Dendritic cell treated with granulocyte-macrophage colony-stimulating factor and Interleukin-4, amounts not matched to agents 40 ng/mL and 50 ng/mL, for 4 days (primary cell): ENCODE results near the gene EXOC4.

Experiments
- H3K27ac Mint-ChIP-seq: one replicate; pipeline ENCODE4 v1.8.0; 2022; ENCODE audit warnings: mild to moderate bottlenecking, mixed read lengths
- H3K27me3 Mint-ChIP-seq: one replicate; pipeline ENCODE4 v1.8.0; 2022; ENCODE audit warnings: mild to moderate bottlenecking, mixed read lengths
- H3K36me3 Mint-ChIP-seq: one replicate; pipeline ENCODE4 v1.8.0; 2022; ENCODE audit warnings: low read depth, mixed read lengths
- H3K4me1 Mint-ChIP-seq: one replicate; pipeline ENCODE4 v1.8.0; 2022; ENCODE audit warnings: low read depth, mixed read lengths
- H3K4me3 Mint-ChIP-seq: one replicate; pipeline ENCODE4 v1.8.0; 2022; ENCODE audit warnings: mild to moderate bottlenecking, moderate library complexity, mixed read lengths
- H3K9me3 Mint-ChIP-seq: one replicate; pipeline ENCODE4 v1.8.0; 2022; ENCODE audit warnings: mixed read lengths
- intact Hi-C: fragments of 100-400 bp; cut with micrococcal nuclease; formaldehyde crosslinking; loops from one replicate; pipeline ENCODE4 v1.15.0; 2022

EXOC4 gene

DNA sequence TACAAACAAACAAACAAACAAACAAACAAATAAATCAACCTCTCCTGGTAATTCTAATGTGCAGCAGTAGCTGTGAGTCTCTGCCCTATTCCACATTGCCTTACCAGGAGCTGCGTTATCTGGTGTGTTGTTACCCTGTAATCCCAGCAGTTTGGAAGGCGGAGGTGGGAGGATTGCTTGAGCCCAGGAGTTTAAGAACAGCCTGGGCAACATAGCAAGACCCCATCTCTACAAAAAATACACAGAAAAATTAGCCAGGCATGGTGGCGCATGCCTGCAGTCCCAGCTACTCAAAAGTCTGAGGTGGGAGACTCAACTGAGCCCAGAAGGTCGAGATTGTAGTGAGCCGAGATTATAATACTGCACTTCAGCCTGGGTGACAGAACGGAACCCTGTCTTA is 192.7 kb downstream of the EXOC4 start:
- H3K36me3 Mint-ChIP-seq: no peaks in the 10 kb centered on the region
- no peaks in the 10 kb centered on the region for H3K27me3 Mint-ChIP-seq

DNA sequence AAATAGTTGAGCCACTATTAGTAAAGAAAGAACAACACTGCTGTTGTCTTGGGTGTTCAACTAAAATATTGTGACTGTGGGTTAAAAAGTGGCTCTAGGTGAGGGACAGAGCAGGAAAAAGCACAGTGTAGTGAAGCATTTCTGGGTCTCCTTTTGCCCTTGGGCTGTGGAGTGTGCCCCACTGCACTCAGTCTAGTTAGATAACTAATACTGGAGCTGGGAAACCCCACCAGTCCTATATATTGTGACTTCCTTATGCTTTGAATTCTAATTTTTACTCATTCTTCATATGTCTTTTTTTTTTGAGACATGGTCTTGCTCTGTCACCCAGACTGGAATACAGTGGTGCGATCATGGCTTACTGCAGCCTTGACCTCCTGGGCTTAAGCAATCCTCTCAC is 195.1 kb downstream of the EXOC4 start:
- H3K9me3 Mint-ChIP-seq: no peaks in the 10 kb centered on the region
- no peaks in the 10 kb centered on the region for H3K27me3 Mint-ChIP-seq
- H3K27ac Mint-ChIP-seq: no peak overlapping the region
- H3K36me3 Mint-ChIP-seq: no peaks in the 10 kb centered on the region
- intact Hi-C loops: no loop called here
- peaks cover 32% of the 10 kb centered on the region for H3K4me1 Mint-ChIP-seq
- H3K4me3 Mint-ChIP-seq: no peak overlapping the region

More for the DNA sequence above, 192.7 kb downstream of the EXOC4 start:
- H3K27ac Mint-ChIP-seq: no peak overlapping the region
- no peaks in the 10 kb centered on the region for H3K9me3 Mint-ChIP-seq
- H3K4me3 Mint-ChIP-seq: no peak overlapping the region
- intact Hi-C loops: no loop called here
- H3K4me1 Mint-ChIP-seq: peaks cover 16% of the 10 kb centered on the region

DNA sequence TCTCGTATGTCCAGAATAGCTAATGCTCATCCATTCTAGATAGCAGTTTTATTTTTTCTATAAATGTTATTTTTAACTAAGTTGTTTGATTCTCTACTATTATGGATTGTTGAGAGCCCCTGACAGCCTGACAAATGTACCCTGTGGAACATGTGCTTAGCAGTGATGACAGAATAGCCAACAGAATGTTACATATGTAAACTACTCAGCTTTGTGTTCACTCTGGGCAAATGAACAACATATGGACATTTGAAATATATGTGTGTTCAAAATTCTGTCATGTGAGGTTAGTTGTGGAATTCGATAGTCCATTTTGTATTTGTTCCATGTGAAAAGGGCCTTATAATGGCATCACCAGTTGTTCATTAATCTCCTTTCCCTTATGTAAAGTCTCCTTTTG is 199.7 kb downstream of the EXOC4 start:
- intact Hi-C loops: no loop called here
- H3K4me1 Mint-ChIP-seq: peaks cover 32% of the 10 kb centered on the region
- H3K4me3 Mint-ChIP-seq: no peak overlapping the region
- H3K36me3 Mint-ChIP-seq: no peaks in the 10 kb centered on the region
- no peaks in the 10 kb centered on the region for H3K9me3 Mint-ChIP-seq
- no peak overlapping the region for H3K27ac Mint-ChIP-seq
- no peaks in the 10 kb centered on the region for H3K27me3 Mint-ChIP-seq

DNA sequence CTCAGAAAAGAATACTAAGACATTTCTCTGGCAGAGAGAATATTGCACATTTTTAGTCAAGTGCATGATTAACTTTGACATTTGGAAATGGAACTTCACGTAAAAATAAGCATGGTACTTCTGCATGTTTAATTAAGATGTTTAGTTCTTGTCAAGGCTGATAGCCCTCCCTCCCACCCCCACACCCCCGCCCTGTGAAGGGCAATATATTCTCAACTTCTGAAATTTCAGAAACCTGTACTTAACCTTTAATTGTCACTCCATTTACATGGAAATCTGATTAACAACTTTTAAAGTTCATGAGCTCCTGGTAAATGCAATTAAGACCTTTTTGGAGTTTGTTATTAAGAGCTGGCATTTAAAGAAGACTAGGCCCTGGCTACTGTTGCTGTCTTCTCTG is 205.8 kb downstream of the EXOC4 start:
- no peaks in the 10 kb centered on the region for H3K4me1 Mint-ChIP-seq

GRCh38 chr7:133461421-133461820 is 208.5 kb downstream of the EXOC4 start:
- peaks cover 14% of the 10 kb centered on the region for H3K36me3 Mint-ChIP-seq
- no peak overlapping the region for H3K27ac Mint-ChIP-seq
- intact Hi-C loops: no loop called here

More for the DNA sequence above, 205.8 kb downstream of the EXOC4 start:
- no peaks in the 10 kb centered on the region for H3K36me3 Mint-ChIP-seq
- H3K9me3 Mint-ChIP-seq: no peaks in the 10 kb centered on the region
- intact Hi-C loops: no loop called here
- no peak overlapping the region for H3K4me3 Mint-ChIP-seq
- no peak overlapping the region for H3K27ac Mint-ChIP-seq
- H3K27me3 Mint-ChIP-seq: no peaks in the 10 kb centered on the region

GRCh38 chr7:133475655-133476054 is 222.8 kb downstream of the EXOC4 start:
- Mint-ChIP-seq H3K36me3 (peaks cover 17% of the 10 kb centered on the region), H3K9me3 (no peaks in the 10 kb centered on the region), H3K4me3 (no peak overlapping the region), H3K27me3 (no peaks in the 10 kb centered on the region), H3K4me1 (no peaks in the 10 kb centered on the region), H3K27ac (no peak overlapping the region)
- intact Hi-C loops: no loop called here

More at GRCh38 chr7:133461421-133461820, 208.5 kb downstream of the EXOC4 start:
- peaks cover 6% of the 10 kb centered on the region for H3K4me1 Mint-ChIP-seq
- no peak overlapping the region for H3K4me3 Mint-ChIP-seq
- H3K27me3 Mint-ChIP-seq: no peaks in the 10 kb centered on the region
- peaks cover 25% of the 10 kb centered on the region for H3K9me3 Mint-ChIP-seq

DNA sequence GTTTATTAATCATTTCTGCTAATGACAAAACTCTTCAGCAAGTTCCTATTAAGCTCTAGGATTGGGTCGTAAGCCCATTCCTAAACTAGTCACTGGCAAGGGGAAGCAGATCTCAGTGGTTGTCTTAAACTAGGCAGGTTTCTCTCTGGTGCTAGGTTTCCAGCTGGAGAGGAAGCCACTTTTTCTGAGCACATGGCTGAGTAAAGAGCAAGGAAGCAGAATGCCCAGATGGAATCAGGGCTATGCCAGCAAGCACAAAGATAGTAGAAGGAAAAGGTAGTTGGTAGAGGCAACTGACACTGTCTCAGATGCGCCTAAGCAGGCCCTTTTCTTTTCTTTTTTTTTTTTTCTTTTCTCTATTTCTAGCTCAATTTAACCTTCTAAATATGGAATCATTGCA is 224.9 kb downstream of the EXOC4 start:
- Mint-ChIP-seq H3K4me1 (no peaks in the 10 kb centered on the region), H3K4me3 (no peak overlapping the region), H3K27me3 (no peaks in the 10 kb centered on the region), H3K27ac (no peak overlapping the region), H3K36me3 (peaks cover 23% of the 10 kb centered on the region), H3K9me3 (no peaks in the 10 kb centered on the region)
- intact Hi-C loops: no loop called here

DNA sequence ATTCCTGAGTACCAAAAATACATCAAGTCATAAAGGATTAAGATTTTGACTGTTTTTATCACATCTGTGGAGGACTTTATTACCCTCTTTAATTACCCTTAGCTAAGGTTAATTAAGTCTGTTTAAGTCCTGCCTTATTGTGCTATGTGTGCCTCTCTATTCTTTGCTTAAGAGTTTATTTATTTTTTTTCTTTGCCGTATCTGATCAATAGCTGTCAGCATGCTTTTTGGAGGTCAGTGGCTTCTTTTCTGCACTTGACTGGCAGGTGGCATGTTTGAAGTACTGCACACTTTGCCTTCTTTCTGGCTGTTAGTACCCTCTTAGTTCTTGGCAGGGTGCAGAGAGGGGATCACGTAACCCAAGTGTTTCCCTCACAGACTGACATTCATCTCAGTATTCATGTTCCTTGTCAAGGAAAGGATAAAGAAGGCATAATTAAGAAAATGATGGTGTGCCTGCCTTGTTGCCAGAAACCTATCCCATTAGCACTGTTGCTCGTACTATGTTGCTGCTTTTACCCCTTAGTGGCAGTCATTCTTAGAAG is 225.8 kb downstream of the EXOC4 start:
- peaks cover 25% of the 10 kb centered on the region for H3K36me3 Mint-ChIP-seq
- H3K4me1 Mint-ChIP-seq: no peaks in the 10 kb centered on the region
- no peaks in the 10 kb centered on the region for H3K27me3 Mint-ChIP-seq
- intact Hi-C loops: no loop called here
- H3K4me3 Mint-ChIP-seq: no peak overlapping the region
- no peak overlapping the region for H3K27ac Mint-ChIP-seq
- H3K9me3 Mint-ChIP-seq: no peaks in the 10 kb centered on the region

DNA sequence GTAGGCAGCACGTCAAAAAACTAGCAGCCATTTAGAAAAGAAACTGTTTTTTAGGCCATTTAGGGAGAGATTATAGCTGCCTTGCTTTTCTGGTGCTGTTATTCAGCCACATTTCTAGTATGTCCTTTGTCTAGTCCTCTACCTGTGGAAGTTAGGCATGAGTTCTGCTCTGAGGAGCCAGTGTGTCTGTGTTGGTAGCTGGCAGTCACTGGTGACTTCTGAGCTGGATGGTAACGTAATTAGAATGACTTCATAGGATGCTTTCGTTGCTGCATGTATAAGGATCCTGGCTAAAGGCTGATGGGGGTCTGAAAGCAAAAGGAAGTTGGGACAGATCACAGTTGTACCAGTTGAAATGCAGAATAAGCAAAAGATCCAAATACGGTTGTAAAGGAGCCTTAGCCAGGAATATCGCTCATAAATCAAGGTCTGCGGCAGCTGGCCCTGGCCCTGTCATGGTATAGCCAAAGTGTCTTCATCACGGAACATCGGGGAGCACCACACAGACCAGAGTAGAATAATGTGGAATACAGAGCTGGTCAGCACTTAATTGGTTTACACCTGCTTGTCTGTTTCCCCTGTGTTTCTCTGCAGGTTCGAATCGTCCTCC is 226.7 kb downstream of the EXOC4 start:
- intact Hi-C loops: no loop called here
- Mint-ChIP-seq H3K4me1 (no peaks in the 10 kb centered on the region), H3K36me3 (peaks cover 29% of the 10 kb centered on the region), H3K27me3 (no peaks in the 10 kb centered on the region), H3K9me3 (no peaks in the 10 kb centered on the region), H3K4me3 (no peak overlapping the region), H3K27ac (no peak overlapping the region)

DNA sequence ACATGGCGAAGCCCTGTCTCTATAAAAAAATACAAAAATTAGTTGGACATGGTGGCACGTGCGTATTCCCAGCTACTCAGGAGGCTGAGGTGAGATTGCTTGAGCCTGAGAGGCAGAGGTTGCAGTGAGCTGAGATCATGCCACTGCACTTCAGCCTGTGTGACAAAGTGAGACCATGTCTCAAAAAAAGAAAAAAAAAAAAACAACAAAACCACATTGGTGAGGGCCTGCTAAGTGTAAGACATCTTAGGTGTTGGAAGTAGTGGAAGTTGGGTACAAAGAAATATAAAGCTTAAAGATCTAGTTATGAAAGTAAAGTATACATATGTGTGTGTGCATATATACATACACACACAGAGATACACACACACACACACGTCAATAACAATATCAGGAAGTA is 228.0 kb downstream of the EXOC4 start:
- Mint-ChIP-seq H3K4me1 (no peaks in the 10 kb centered on the region), H3K27me3 (no peaks in the 10 kb centered on the region), H3K27ac (no peak overlapping the region), H3K9me3 (no peaks in the 10 kb centered on the region), H3K36me3 (peaks cover 35% of the 10 kb centered on the region), H3K4me3 (no peak overlapping the region)
- intact Hi-C loops: no loop called here

DNA sequence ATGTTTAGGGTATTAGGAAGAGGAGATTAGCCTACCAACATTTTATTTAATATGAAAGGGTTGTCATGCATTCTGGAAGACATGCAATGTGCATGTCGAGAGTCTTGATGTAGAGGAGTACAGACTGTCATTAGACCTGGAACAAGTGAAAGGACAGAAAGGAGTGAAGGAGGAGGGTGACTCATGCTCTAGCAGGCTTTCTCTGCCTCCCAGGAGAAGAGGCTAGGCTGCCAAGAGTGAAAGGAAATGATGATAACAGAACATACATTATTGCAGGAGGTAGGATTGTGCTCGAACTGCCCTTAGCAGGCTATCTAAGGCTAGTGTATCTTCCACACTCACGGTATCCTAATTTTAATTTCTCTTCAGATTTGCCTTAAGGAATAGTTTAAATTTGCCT is 228.8 kb downstream of the EXOC4 start:
- Mint-ChIP-seq H3K4me3 (no peak overlapping the region), H3K9me3 (no peaks in the 10 kb centered on the region), H3K4me1 (no peaks in the 10 kb centered on the region), H3K27ac (no peak overlapping the region), H3K27me3 (no peaks in the 10 kb centered on the region), H3K36me3 (peaks cover 35% of the 10 kb centered on the region)
- intact Hi-C loops: no loop called here

- intact Hi-C loops: no loop called here
- no peaks in the 10 kb centered on the region for H3K27me3 Mint-ChIP-seq
- H3K4me1 Mint-ChIP-seq: no peaks in the 10 kb centered on the region
- peaks cover 35% of the 10 kb centered on the region for H3K36me3 Mint-ChIP-seq
- no peak overlapping the region for H3K27ac Mint-ChIP-seq
- H3K9me3 Mint-ChIP-seq: no peaks in the 10 kb centered on the region
- H3K4me3 Mint-ChIP-seq: no peak overlapping the region
Observed at GRCh38 chr7:133482599-133482998, 229.7 kb downstream of the EXOC4 start.

DNA sequence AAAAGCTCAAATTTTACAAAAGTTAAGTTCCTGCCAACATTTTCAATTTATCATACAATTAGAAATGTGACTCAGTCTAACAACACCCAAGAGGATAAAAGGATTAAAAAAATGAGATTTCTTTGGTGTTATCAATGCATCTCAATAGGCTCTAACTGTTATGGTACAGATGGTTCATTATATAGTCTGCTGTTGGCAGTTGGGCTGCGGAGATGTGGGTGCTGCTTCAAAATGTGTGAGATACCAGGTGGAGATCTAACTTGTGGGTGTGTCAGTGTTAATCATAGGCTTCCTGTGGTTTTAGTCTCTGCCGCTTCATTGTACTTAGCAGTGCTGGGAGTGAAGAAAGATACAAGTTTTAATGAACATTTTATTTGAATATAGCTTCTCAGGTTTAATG is 231.2 kb downstream of the EXOC4 start:
- H3K27ac Mint-ChIP-seq: no peak overlapping the region
- intact Hi-C loops: no loop called here
- no peak overlapping the region for H3K4me3 Mint-ChIP-seq
- H3K4me1 Mint-ChIP-seq: no peaks in the 10 kb centered on the region
- no peaks in the 10 kb centered on the region for H3K9me3 Mint-ChIP-seq
- H3K36me3 Mint-ChIP-seq: peaks cover 34% of the 10 kb centered on the region
- no peaks in the 10 kb centered on the region for H3K27me3 Mint-ChIP-seq

DNA sequence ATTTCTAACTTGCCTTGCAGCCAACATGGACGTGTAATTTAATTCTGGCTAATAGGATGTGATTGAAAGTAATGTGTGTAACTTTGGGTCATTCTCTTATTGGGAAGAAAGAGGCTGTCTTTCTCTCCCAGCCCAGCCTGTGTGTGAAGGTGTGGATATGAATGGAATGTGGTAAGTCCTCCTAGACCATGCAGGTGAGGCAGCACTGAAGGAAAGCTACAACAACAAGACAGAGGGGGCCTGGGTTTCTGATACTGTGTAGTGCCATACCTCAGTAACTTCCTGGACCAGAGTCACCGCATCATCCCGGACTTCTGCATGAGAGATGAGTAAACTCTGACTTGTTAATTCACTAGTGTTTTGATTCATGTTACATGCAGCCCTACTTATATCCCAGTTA is 237.0 kb downstream of the EXOC4 start:
- no peak overlapping the region for H3K27ac Mint-ChIP-seq
- peaks cover 21% of the 10 kb centered on the region for H3K36me3 Mint-ChIP-seq
- intact Hi-C loops: no loop called here
- no peaks in the 10 kb centered on the region for H3K9me3 Mint-ChIP-seq
- no peaks in the 10 kb centered on the region for H3K27me3 Mint-ChIP-seq
- no peak overlapping the region for H3K4me3 Mint-ChIP-seq
- H3K4me1 Mint-ChIP-seq: no peaks in the 10 kb centered on the region

- intact Hi-C loops: no loop called here
- H3K36me3 Mint-ChIP-seq: peaks cover 21% of the 10 kb centered on the region
- no peak overlapping the region for H3K4me3 Mint-ChIP-seq
- no peak overlapping the region for H3K27ac Mint-ChIP-seq
- no peaks in the 10 kb centered on the region for H3K27me3 Mint-ChIP-seq
- H3K4me1 Mint-ChIP-seq: no peaks in the 10 kb centered on the region
- H3K9me3 Mint-ChIP-seq: no peaks in the 10 kb centered on the region
Observed at GRCh38 chr7:133491201-133491691, 238.4 kb downstream of the EXOC4 start.
